GM12891 (cell line): Measurements from ENCODE around the gene TSEN54.
"Not testable (repeated sequence)": the region's sequence is repeated elsewhere in the genome, so short reads cannot be mapped to it uniquely, and the experiment has no call there.

Source experiments
- DNase-seq: peaks from one replicate; pipeline ENCODE4 v3.0.0; 2011; ENCODE audit warnings: low spot score; ENCODE audit not compliant: insufficient read length
- FAIRE-seq: peaks from 2 replicates; lab custom pipeline; 2011; peaks lifted over from hg19 to GRCh38; lab: Jason Lieb, UNC
- PAX5 ChIP-seq: IDR thresholded peaks from 2 replicates; pipeline ENCODE4 v1.6.1; 2011; ENCODE audit warnings: low read length, moderate library complexity, mild to moderate bottlenecking; ENCODE audit not compliant: insufficient read depth, severe bottlenecking
- POLR2A ChIP-seq: IDR thresholded peaks from 2 replicates; pipeline ENCODE4 v1.6.1; 2011; ENCODE audit warnings: low read depth, low read length, control low read depth
- POLR2AphosphoS5 ChIP-seq: IDR thresholded peaks from 2 replicates; pipeline ENCODE4 v1.6.1; 2011; ENCODE audit warnings: low read depth, low read length, control low read depth
- POU2F2 ChIP-seq: IDR thresholded peaks from 2 replicates; pipeline ENCODE4 v1.6.1; 2011; ENCODE audit warnings: low read depth, mild to moderate bottlenecking, control low read depth, low read length, moderate library complexity
- SPI1 ChIP-seq: IDR thresholded peaks from 2 replicates; pipeline ENCODE4 v1.6.1; 2011; ENCODE audit warnings: low read depth, low read length, control low read depth
- TAF1 ChIP-seq: IDR thresholded peaks from 2 replicates; pipeline ENCODE4 v1.6.1; 2011; ENCODE audit warnings: low read depth, low read length, control low read depth

The TSEN54 gene

GRCh38 chr17:75517297-75517865 is 1.1 kb downstream of the TSEN54 start:
- no peak for TF ChIP-seq POLR2A
- no peak for TF ChIP-seq SPI1
- FAIRE-seq, result peak; percentile 63
- no peak for DNase-seq

DNA sequence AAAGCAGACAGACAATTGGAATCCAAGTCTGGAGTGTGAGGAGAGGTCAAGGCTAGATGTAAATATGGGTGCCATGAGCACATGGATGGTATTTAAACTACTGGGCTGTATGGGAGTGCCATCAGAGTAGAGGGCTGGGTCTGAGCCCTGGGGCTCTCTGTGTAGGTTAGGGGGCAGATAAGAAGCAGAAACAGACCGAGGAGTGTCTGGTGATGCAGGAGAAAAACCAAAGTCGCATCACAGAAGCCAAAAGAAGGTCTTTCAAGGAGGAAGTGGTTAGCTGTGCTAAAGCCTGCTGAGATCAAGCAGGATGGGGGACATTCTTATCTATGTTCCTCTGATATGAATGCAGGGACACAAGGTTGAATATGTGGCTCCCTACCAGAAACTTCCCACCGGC is 1.9 kb downstream of the TSEN54 start:
- peak; percentile 91 for FAIRE-seq
- TF ChIP-seq POU2F2 (no peak), SPI1 (peak; percentile 89), PAX5 (no peak), POLR2A (no peak), POLR2AphosphoS5 (no peak)
- no peak for DNase-seq

DNA sequence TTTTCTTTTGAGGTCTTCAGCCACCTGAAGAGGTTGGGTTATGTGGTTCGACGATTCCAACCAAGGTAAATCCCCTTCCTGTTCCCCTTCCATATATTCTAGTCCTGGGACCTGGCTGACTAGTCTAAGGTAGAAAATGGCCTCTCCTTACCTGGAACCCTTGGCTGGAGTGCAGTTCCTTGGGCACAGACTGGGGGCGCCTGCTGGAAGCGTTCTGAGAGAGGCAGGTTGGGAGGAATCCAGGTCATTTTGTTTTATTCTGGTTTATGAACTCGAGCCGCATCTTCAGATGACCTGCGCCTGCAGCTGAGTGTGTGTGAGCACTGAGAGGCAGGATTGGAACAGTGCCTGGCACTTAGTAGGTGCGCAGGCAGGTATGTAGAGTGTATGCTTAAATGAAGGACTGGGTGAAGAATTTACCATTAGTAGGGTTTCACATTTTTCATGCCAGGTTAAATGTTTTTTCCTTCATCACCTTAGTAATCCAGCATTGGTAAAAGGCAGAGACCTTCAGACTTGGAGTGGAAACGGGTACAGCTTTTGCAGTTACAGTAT is 2.7 kb downstream of the TSEN54 start:
- no peak for FAIRE-seq
- TF ChIP-seq TAF1 (no peak), SPI1 (no peak), POU2F2 (no peak), POLR2AphosphoS5 (no peak), PAX5 (no peak), POLR2A (no peak)

DNA sequence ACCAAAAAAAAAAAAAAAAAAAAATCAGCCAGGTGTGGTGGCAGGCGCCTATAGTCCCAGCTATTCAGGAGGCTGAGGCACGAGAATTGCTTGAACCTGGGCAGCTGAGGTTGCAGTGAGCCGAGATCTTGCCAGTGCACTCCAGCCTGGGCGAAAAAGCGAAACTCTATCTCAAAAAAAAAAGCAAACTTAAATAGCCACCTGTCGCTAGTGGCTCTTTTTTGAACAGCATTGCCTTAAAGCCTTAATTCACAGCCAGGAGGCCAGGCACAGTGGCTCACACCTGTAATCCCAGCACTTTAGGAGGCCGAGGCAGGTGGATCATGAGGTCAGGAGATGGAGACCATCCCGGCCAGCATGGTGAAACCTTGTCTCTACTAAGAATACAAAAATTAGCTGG is 4.1 kb downstream of the TSEN54 start:
- not testable (repeated sequence) for DNase-seq, FAIRE-seq

More for the DNA sequence above, 2.7 kb downstream of the TSEN54 start:
- DNase-seq, result no peak

DNA sequence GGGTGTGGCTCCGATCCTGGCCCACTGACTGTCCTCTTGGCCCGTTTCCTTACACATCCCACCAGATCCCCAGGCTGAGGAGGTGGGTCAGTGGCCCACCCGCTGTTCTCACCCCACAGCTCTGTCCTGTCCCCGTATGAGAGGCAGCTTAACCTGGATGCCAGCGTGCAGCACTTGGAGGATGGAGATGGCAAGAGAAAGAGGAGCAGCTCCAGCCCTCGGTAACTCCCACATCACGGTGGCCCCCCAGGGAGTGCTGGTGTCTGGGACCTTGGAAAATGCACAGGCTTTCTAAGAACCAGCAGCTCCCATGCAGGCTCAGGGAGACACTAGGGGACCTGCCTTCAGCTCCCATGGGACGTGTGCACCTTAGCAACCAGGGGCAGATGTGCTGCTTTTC is 5.0 kb downstream of the TSEN54 start:
- TF ChIP-seq POU2F2 (no peak), SPI1 (no peak), TAF1 (no peak), POLR2AphosphoS5 (no peak), POLR2A (no peak), PAX5 (no peak)
- FAIRE-seq (no peak), DNase-seq (no peak)

GRCh38 chr17:75521951-75522727 is 5.8 kb downstream of the TSEN54 start:
- DNase-seq, result no peak
- no peak for FAIRE-seq
- TF ChIP-seq POLR2A (no peak), SPI1 (no peak), PAX5 (no peak), TAF1 (no peak), POLR2AphosphoS5 (no peak), POU2F2 (no peak)

- TF ChIP-seq TAF1 (no peak), POLR2AphosphoS5 (no peak), POU2F2 (no peak), PAX5 (no peak), SPI1 (no peak), POLR2A (no peak)
- no peak for DNase-seq
- no peak for FAIRE-seq
These were observed 7.3 kb downstream of the TSEN54 start for GRCh38 chr17:75523647-75524046.

- FAIRE-seq (no peak), DNase-seq (no peak)
- TF ChIP-seq POLR2AphosphoS5 (no peak), SPI1 (no peak), POU2F2 (no peak), POLR2A (no peak), TAF1 (no peak), PAX5 (no peak)
These were observed 8.1 kb downstream of the TSEN54 start for GRCh38 chr17:75524269-75524969.

GRCh38 chr17:75524970-75525805 is 8.9 kb downstream of the TSEN54 start, which contains the start of gene LLGL2:
Gene LLGL2, plus strand, starts transcription at chr17:75525697. Its CDS starts 17,730 bp downstream, at chr17:75543427.
- TF ChIP-seq TAF1 (no peak), POU2F2 (0 out of 2 replicates have a peak, but pooled peaks have one; percentile 12)
- DNase-seq (peak; percentile 95), FAIRE-seq (peak; percentile 74)
